GM23338 (cell line): ENCODE measurements around the gene TMEM178B.
A peak's percentile ranks its signal among the peaks of the same experiment; 100 is the strongest.

Experiments used
- POLR2AphosphoS5 ChIP-seq: IDR thresholded peaks from 2 replicates; pipeline ENCODE4 v1.6.1; 2016; ENCODE audit warnings: antibody characterized with exemption, low read depth
- REST ChIP-seq: IDR thresholded peaks from one replicate; pipeline ENCODE4 v1.6.1; 2018; ENCODE audit warnings: antibody characterized with exemption; ENCODE audit not compliant: unreplicated experiment
- TF ChIP-seq, protein P1 (sequence below), 2 experiments: fragments of 200-600 bp in 1 of 2; sonication (generic) in 1 of 2; conservative IDR thresholded peaks; 2 replicates each; pipeline versions ENCODE4 v1.5.1 to v1.6.1; 2016 to 2017; ENCODE audit warnings: antibody characterized with exemption in 2 of 2, low read depth in 2 of 2, mild to moderate bottlenecking in 2 of 2, moderate library complexity in 1 of 2

DNA sequence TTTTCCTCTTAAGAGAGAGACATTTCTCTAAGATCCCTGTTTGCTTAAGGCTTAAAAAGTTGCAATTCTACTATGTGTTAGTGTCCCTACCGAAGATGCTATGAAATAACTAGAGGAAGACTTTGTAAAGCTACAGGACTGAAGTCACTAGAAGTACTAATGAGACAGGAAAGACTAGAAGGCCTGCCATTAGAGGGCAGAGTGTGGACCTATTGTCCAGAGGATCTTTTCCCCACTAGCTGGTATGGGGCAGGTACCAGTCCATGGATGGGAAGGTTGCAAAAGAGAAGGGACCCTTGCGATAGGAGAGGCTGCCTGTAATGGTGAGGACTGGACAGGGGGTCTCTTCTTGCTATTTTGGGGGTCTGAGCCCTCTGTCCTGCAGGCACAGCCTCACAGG is 178.1 kb downstream of the TMEM178B start:
- TF ChIP-seq, protein P1, sequence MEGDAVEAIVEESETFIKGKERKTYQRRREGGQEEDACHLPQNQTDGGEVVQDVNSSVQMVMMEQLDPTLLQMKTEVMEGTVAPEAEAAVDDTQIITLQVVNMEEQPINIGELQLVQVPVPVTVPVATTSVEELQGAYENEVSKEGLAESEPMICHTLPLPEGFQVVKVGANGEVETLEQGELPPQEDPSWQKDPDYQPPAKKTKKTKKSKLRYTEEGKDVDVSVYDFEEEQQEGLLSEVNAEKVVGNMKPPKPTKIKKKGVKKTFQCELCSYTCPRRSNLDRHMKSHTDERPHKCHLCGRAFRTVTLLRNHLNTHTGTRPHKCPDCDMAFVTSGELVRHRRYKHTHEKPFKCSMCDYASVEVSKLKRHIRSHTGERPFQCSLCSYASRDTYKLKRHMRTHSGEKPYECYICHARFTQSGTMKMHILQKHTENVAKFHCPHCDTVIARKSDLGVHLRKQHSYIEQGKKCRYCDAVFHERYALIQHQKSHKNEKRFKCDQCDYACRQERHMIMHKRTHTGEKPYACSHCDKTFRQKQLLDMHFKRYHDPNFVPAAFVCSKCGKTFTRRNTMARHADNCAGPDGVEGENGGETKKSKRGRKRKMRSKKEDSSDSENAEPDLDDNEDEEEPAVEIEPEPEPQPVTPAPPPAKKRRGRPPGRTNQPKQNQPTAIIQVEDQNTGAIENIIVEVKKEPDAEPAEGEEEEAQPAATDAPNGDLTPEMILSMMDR (conservative IDR thresholded peaks at IDR 0.05; ENCODE audit: low read depth in 2 of 2), result peak in 1 of 2 experiments; percentile 50; a peak in 2 of 4 replicates
- TF ChIP-seq POLR2AphosphoS5, result no peak
- TF ChIP-seq REST, result no peak
